SH-SY5Y (cell line): ENCODE data around the gene ZBTB7C.

Experiments used
- GATA2 ChIP-seq: IDR thresholded peaks from 2 replicates; pipeline ENCODE4 v1.6.1; 2011; ENCODE audit warnings: mild to moderate bottlenecking, low read depth, low read length
- GATA3 ChIP-seq: IDR thresholded peaks from 2 replicates; pipeline ENCODE4 v1.6.1; 2011; ENCODE audit warnings: low read depth, mild to moderate bottlenecking, low read length, moderate library complexity

DNA sequence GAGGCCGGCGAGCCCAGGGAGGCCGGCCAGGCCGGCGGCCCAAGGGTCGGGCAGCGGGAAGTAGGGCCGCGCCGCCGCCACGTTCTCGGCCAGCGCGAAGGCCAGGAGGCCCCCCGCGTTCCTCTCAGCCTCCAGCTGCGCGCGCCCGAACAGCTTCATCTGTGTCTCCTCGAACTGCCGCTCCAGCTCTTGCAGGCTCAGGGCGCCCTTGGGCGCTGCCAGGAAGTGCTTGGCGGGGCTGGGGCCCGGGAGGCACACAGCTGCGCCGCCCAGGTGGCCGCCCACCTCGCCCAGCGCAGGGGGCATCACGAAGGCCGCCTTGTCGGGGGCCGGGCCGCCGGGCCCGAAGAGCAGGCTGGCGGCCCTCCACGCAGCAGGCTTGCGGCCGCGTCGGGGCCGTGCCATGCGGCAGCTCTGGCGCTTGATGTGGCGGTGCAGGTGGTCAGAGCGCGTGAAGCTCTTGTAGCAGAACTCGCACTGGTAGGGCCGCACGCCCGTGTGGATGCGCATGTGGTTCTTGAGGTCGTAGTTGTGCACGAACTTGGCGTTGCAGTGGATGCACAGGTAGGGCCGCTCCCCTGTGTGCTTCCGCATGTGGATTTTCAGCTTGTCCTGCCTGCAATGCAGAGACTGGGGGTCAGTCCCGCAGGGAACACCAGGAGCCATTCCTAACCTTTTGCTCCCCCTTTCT lies 379.7 kb downstream of the ZBTB7C start:
- TF ChIP-seq GATA3 (no peak), GATA2 (no peak)
